Suprapubic skin (tissue), 4 donors: ENCODE data around the gene PRR16.

ENCODE experiments used
- EP300 ChIP-seq: sonication (generic); formaldehyde crosslinking; IDR thresholded peaks from one replicate; pipeline ENCODE4 v1.6.1; 2017; ENCODE audit warnings: antibody characterized with exemption
- POLR2A ChIP-seq, 2 donors: fragments of 450-650 bp; IDR thresholded peaks; one replicate each; pipeline ENCODE4 v1.6.1; 2017; ENCODE audit warnings: antibody characterized with exemption in 2 of 2, mild to moderate bottlenecking in 2 of 2, moderate library complexity in 2 of 2
- POLR2AphosphoS5 ChIP-seq, 3 donors: sonication (generic); formaldehyde crosslinking; IDR thresholded peaks; one replicate each; pipeline ENCODE4 v1.6.1; 2017; ENCODE audit warnings: antibody characterized with exemption in 3 of 3
- TF ChIP-seq, protein P1 (sequence below), 2 donors: fragments of 200-600 bp in 1 of 2; fragments of 450-650 bp in 1 of 2; sonication (generic) in 1 of 2; IDR thresholded peaks; one replicate each; pipeline ENCODE4 v1.5.1; 2016 to 2019; ENCODE audit warnings: antibody characterized with exemption in 2 of 2, mild to moderate bottlenecking in 1 of 2, moderate library complexity in 1 of 2

DNA sequence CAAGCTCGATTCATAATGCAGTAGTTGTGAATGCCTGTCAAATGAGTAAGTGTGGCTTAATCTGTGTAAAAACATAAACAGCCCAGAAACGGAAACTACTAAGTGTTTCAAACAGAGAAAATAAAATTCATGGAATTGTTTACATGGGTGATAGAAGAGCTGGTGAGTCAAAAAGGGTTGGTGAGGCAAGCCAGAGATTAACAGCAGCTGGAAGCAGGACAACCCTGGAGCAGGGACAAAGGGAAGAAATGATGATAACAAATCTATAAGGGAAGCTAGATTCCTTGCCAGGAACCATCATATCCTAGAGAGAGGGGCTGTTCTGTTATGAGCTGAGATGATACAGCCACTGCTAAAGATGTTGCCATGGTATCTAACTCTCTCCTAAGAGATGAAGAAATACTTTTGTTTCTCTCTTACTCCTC, 18.0 kb upstream of the PRR16 start:
- TF ChIP-seq, protein P1, sequence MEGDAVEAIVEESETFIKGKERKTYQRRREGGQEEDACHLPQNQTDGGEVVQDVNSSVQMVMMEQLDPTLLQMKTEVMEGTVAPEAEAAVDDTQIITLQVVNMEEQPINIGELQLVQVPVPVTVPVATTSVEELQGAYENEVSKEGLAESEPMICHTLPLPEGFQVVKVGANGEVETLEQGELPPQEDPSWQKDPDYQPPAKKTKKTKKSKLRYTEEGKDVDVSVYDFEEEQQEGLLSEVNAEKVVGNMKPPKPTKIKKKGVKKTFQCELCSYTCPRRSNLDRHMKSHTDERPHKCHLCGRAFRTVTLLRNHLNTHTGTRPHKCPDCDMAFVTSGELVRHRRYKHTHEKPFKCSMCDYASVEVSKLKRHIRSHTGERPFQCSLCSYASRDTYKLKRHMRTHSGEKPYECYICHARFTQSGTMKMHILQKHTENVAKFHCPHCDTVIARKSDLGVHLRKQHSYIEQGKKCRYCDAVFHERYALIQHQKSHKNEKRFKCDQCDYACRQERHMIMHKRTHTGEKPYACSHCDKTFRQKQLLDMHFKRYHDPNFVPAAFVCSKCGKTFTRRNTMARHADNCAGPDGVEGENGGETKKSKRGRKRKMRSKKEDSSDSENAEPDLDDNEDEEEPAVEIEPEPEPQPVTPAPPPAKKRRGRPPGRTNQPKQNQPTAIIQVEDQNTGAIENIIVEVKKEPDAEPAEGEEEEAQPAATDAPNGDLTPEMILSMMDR (IDR thresholded peaks at IDR 0.05), result no peak
- TF ChIP-seq POLR2AphosphoS5 (IDR thresholded peaks at IDR 0.05) (no peak), POLR2A (IDR thresholded peaks at IDR 0.05) (no peak), EP300 (no peak)
